Suppressor macrophage treated with lipopolysaccharide for 4 hours (primary cell): Measurements from ENCODE around the gene TUBB1.
"Not testable (repeated sequence)": the region's sequence is repeated elsewhere in the genome, so short reads cannot be mapped to it uniquely, and the experiment has no call there.

Experiments used
- DNase-seq: peaks from one replicate; pipeline ENCODE4 v3.0.0-alpha.2; 2020

Gene TUBB1

GRCh38 chr20:59024111-59024530 is 4.9 kb downstream of the TUBB1 start:
- no peak for DNase-seq

- no peak for DNase-seq
These were observed 5.9 kb downstream of the TUBB1 start for GRCh38 chr20:59025086-59025485.

- DNase-seq: no peak
These were observed 6.3 kb downstream of the TUBB1 start for GRCh38 chr20:59025511-59025910.

- no peak for DNase-seq
These were observed 7.9 kb downstream of the TUBB1 start for GRCh38 chr20:59026904-59027740.

- peak; percentile 52 for DNase-seq
These were observed 8.6 kb downstream of the TUBB1 start for GRCh38 chr20:59027741-59028320.

- DNase-seq: no peak
These were observed 9.6 kb downstream of the TUBB1 start for GRCh38 chr20:59028812-59029211.

- DNase-seq: no peak
These were observed 11.8 kb downstream of the TUBB1 start for GRCh38 chr20:59030911-59031563.

- no peak for DNase-seq
These were observed 12.4 kb downstream of the TUBB1 start for GRCh38 chr20:59031564-59032022.

- peak; percentile 98 for DNase-seq
These were observed 12.9 kb downstream of the TUBB1 start, which contains the start of gene ATP5F1E for GRCh38 chr20:59032023-59032712. Gene ATP5F1E, minus strand, starts transcription at chr20:59032335. Its CDS starts 84 bp downstream, at chr20:59032251.

- peak; percentile 40 for DNase-seq
These were observed 13.5 kb downstream of the TUBB1 start for GRCh38 chr20:59032713-59033059.

GRCh38 chr20:59033093-59033492 is 13.9 kb downstream of the TUBB1 start:
- no peak for DNase-seq

GRCh38 chr20:59033616-59034165 is 14.5 kb downstream of the TUBB1 start:
- no peak for DNase-seq

- DNase-seq: no peak
These were observed 16.2 kb downstream of the TUBB1 start for GRCh38 chr20:59035381-59035780.

- DNase-seq: no peak
These were observed 18.2 kb downstream of the TUBB1 start for GRCh38 chr20:59037386-59037785.

GRCh38 chr20:59039233-59039632 is 20.0 kb downstream of the TUBB1 start:
- peak; percentile 33 for DNase-seq

GRCh38 chr20:59040667-59041066 is 21.4 kb downstream of the TUBB1 start:
- no peak for DNase-seq

GRCh38 chr20:59041487-59041886 is 22.3 kb downstream of the TUBB1 start:
- not testable (repeated sequence) for DNase-seq

- peak; percentile 32 for DNase-seq
These were observed 23.0 kb downstream of the TUBB1 start, which contains the start of gene PRELID3B for GRCh38 chr20:59042151-59042795. Gene PRELID3B, minus strand, starts transcription at chr20:59042786. Its CDS starts 56 bp downstream, at chr20:59042730.

- DNase-seq: peak; percentile 99
These were observed 23.8 kb downstream of the TUBB1 start for GRCh38 chr20:59042796-59043631.

GRCh38 chr20:59043698-59044097 is 24.5 kb downstream of the TUBB1 start:
- DNase-seq: peak; percentile 32

- DNase-seq: no peak
These were observed 25.1 kb downstream of the TUBB1 start for GRCh38 chr20:59044295-59044694.
